Amygdala (tissue), 56 donors: ENCODE results near the gene NALF2.

Experiments used
- DNase-seq, 56 donors: peaks; one replicate each; lab custom pipeline; 2025; lab: John Stamatoyannopoulos, UW

The NALF2 gene

DNA sequence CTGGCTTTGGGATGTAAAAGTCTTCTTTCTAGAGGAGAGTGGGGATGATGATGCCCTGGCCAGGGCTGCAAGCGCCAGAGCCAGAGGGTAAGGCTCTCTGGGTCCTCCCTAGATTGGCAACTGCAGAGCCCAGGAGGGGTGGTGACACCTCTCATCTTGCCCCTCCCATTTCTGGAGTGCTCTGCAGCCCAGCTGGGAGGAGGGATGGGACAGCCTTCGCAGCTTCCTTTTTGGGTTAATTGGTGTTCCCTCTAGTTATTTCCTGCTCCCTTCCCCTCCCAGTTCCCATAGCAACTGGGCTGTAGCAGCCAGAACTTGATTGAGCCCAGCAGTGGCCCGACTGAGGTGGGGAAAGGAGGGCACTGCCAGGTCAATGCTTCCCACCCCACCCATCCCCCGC is 19.2 kb downstream of the NALF2 start:
- DNase-seq = no peak

GRCh38 chrX:69524781-69525363 is 20.7 kb downstream of the NALF2 start:
- DNase-seq = no peak

- no peak for DNase-seq
Observed at GRCh38 chrX:69530306-69530705, 26.2 kb downstream of the NALF2 start.

DNA sequence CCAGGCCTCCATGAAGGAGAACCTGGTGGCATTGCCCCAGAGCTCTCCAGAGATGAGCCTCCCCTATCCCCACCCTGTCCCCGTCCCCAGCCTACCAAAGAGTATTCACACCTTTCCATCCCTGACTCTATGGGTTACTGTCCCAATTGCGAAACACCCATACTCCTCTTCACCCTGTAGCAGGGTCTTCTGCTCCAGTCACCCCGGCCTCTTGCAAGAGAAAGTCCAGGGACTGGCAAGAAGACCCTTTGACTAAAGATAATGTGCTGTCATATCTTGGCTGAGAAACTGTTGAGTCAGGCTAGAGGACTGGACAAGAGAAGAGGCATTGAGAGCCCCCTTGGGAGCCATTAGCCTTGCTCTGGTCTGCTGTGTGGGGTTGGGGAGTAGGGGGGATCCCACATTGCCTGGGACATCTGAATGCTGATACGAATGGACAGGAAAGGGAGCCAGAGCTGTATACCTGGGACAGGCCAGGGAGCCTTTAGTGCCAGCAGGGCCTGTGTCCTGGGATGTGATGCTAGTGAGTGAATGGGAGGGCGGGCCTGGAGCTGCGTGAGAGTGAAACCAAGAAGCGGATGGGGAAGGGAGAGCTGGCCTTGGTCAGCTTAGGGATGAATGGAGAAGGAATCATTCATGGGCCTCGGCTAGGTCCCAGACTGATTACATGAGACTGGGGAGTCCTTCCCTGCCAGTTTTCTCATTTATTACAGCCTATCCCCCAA is 27.1 kb downstream of the NALF2 start:
- no peak for DNase-seq

- no peak for DNase-seq
Observed at GRCh38 chrX:69535661-69536060, 31.5 kb downstream of the NALF2 start.

- peak in 48 of 56 donors; percentile 0 to 77 (median 23) for DNase-seq
Observed at GRCh38 chrX:69538321-69538876, 34.3 kb downstream of the NALF2 start.

DNA sequence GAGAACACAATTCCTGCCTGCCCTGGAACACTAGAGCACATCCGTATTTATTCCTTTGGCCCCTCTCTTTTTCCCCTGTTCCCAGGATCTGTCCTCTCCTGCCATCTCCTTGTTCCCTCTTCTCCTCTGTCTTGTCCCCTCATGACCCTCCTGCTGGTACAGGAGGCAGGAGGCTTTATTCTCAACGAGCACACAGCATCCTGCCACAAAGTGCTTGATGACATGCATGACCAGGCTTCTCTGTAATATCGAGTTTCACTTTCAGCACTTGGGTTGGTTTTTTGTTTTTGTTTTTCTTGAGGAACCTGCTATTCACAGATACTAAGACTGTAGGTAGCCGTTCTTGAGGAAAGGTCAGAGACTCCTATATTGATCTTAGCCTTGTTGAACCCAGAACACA is 35.3 kb downstream of the NALF2 start:
- no peak for DNase-seq

DNA sequence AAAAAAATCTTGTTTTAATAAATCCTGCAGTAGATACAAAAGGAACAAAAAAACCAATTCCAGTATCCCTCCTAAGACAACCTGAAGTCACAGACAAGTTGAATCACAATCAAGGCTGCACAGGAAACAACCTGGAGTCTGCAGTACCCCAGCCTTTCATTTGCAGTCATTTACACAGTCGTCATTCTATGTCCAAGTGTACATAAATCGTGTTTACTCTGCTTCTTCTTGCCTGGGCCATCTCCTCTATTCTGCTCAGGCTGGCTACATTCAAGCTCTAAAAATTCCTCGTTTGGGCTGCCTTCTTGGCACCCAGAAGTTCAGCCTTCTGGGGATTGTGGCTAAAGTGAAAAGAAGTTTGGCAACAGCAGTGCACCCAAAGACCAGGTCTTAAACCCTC is 37.8 kb downstream of the NALF2 start:
- DNase-seq = no peak

GRCh38 chrX:69543572-69543971 is 39.4 kb downstream of the NALF2 start:
- no peak for DNase-seq

DNA sequence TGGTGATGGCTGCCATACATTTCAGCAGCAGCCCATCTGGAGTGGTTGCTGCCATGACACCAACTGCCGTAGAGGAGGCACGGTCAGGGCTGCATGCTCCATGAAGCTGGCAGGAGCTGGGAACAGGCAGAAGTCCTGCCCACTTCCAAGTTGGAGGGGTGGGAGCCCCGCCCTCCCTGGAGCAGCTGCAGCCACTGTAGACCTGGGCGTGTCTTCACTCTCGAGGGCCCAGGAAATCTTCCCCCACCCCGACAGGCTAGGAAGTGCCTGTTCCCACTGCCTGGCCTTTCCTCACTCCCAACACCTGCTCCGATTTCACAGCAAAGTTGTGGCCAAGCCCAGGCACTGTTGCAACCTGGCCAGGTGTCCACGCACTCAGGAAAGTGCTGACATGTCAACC is 42.3 kb downstream of the NALF2 start:
- no peak for DNase-seq

- DNase-seq = no peak
Observed at GRCh38 chrX:69546978-69547377, 42.9 kb downstream of the NALF2 start.

DNA sequence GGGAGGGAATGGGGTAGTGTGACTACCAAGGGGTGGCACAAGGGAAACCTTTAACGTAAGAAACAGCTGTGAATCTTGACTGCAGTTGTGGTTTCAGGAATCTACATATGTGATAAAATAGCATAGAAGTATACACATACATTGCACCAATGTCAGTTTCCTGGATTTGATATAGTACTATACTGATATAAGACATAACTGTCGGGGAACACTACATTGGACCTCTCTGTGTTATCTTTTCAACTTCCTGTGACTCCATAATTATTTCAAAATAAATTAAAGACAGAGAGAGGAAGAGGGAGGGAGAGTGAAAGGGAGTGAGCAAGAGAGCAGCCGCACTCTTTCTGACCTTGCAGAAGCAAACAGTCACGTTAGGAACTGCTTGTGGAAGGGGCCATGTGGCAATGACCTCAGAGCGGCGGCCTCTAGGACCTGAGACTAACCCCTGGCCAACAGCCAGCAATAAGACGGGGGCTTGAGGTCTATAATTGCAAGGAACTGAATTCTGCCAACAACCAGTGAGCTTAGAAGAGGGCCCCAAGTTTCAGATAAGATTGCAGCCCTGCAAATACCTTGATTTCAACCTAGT is 47.4 kb downstream of the NALF2 start:
- no peak for DNase-seq

- no peak for DNase-seq
Observed at GRCh38 chrX:69552512-69552911, 48.4 kb downstream of the NALF2 start.
